GM18505 (cell line): ENCODE data around the gene DNAH17.

Experiments used
- ATAC-seq: cut with Tn5 transposase; IDR thresholded peaks from one replicate; pipeline ENCODE4 v1.9.1; 2021; ENCODE audit not compliant: unreplicated experiment
- POLR2A ChIP-seq: IDR thresholded peaks from 4 replicates; pipeline ENCODE4 v1.6.1; 2011; ENCODE audit warnings: borderline replicate concordance; ENCODE audit not compliant: insufficient read depth, insufficient read length; ENCODE audit errors: extremely low read depth

The DNAH17 gene

GRCh38 chr17:78560731-78561130, 16.5 kb downstream of the DNAH17 start:
- no peak for ATAC-seq

DNA sequence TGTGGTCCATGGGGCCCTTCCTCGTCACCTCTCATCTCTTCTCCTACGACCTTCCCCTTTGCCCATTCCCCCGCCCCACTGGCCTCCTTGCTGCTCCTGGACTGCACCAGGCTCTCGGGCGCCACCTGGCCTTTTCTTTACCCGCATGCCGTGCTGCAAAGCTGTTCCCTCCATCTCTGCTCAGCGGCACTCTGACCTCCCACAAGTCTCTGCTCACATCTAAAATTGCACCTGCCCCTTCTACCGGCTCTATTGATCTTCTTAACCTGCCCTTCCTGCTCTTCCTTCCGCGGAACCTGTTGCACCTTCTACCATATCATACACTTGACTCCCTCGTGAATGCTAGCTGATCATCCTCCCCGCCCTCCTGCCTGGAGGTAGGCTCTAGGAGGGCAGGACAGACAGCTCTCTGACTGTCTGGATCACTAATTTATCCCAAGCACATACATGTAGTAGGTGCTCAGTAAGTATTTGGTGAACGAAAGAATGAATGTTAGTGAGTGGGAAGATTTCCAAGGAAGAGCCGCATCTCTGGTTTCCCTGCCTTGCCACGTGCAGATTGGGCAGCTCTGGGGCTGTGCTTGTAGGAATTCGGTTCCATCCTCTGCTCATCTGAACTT, 17.3 kb downstream of the DNAH17 start:
- ATAC-seq: no peak
- no peak for TF ChIP-seq POLR2A

More at GRCh38 chr17:78560731-78561130, 16.5 kb downstream of the DNAH17 start:
- TF ChIP-seq POLR2A: no peak

- no peak for TF ChIP-seq POLR2A
- ATAC-seq: no peak
Observed at GRCh38 chr17:78558989-78559388, 18.2 kb downstream of the DNAH17 start.

GRCh38 chr17:78558181-78558850, 18.9 kb downstream of the DNAH17 start:
- no peak for TF ChIP-seq POLR2A
- no peak for ATAC-seq

DNA sequence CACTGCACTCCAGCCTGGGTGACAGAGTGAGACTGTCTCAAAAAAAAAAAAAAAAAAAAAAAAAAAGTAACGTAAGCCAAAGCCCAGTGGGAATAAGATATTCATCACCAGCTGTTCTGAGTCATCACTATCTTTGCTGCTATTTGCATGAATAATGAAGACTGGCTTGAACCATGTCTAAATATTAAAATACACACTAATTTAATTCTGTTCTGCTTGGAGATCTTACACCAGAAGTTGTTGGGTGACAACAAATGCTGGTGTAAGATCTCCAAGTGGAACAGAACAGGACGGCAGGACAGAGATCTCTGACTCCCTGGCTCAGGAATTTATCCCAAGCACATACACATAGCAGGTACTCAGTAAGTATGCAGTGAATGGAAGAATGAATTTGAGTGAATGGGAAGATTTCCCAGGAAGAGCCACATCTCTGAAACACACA, 19.6 kb downstream of the DNAH17 start:
- no peak for TF ChIP-seq POLR2A
- no peak for ATAC-seq

DNA sequence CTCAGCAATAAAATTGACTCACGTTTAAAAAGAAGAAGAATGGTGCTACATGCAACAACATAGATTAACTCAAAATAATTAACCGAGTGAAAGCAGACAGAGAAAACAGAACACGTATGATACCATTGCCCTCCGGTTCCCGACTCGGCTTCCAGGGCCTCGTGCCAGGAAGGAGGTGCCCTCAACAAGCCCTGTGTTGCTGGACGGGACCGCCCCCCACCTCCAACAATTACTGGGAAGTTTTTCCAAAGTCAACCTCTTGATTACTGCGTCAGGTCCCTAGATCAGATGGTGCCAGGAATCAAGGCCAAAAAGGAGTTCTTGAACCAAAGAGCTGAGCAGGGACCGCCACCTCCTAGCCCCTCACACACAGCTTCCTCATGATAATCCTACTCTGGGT, 20.4 kb downstream of the DNAH17 start:
- no peak for ATAC-seq
- TF ChIP-seq POLR2A: no peak

- no peak for ATAC-seq
- no peak for TF ChIP-seq POLR2A
Observed at GRCh38 chr17:78555746-78556401, 21.3 kb downstream of the DNAH17 start.

GRCh38 chr17:78550464-78550863, 26.7 kb downstream of the DNAH17 start:
- TF ChIP-seq POLR2A: no peak
- no peak for ATAC-seq

- no peak for ATAC-seq
- no peak for TF ChIP-seq POLR2A
Observed at GRCh38 chr17:78548725-78549124, 28.5 kb downstream of the DNAH17 start.

- no peak for TF ChIP-seq POLR2A
- no peak for ATAC-seq
Observed at GRCh38 chr17:78547035-78547434, 30.2 kb downstream of the DNAH17 start.

DNA sequence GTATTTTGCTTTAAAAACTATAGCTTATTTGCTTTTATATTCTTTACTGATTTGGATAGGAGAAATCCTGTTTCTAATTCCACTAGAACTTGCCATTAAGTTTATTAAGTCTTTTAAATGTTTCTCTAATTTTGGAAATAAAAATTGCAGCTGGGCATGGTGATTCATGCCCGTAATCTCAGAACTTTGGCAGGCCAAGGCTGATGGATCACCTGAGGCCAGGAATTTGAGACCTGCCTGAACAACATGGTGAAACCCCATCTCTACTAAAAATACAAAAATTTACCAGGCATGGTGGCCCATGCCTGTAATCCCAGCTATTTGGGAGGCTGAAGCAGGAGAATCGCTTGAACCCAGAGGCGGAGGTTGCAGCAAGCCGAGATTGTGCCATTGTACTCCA, 30.7 kb downstream of the DNAH17 start:
- TF ChIP-seq POLR2A: no peak
- ATAC-seq: no peak

DNA sequence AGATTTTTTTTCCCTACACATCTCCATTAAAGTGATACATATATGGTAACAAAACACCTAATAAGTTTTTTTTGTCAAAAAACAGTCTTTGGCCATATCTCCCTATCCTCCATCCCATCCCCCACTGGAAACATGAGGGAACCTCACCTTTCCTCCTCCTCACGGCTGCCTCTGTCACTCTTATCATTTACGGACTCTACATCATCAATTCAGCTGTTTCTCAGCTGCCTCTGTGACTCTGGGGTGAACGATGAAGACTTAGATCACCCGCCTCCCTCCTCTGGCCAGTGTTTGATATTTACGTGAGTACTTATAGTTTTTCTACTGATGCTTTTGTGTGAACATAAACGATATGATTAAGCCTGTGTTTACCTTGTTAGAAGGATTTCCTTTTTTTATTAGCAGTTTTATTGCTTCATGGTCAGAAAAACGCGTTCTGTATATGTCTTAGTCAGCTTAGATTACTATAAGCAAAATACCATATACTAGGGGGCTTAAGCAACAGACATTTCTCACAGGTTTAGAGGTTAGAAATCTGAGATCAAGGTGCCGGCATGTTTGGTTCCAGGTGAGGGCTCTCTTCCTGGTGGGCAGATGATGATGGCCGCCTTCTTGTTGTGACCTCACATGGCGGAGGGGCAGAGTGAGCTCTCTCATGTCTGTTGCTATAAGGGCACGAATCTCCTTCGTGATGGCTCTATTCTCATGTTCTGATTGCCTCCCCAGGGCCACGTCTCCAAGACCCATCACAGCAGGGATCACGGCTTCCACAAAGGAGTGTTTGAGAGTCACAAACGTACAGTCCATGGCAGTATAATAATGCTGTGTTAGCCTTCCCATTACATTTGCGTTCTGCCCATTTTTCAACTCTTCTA, 32.1 kb downstream of the DNAH17 start:
- ATAC-seq: no peak
- no peak for TF ChIP-seq POLR2A
